Vagina (tissue), 2 donors: Measurements from ENCODE around the gene HOXA9.

Experiments used
- CTCF ChIP-seq, 3 experiments: fragments of 450-650 bp in 2 of 3; fragments of 200-600 bp in 1 of 3; sonication (generic) in 1 of 3; IDR thresholded peaks; one replicate each; pipeline ENCODE4 v1.5.1; 2017 to 2019; ENCODE audit warnings: antibody characterized with exemption in 3 of 3, mild to moderate bottlenecking in 2 of 3, moderate library complexity in 2 of 3
- POLR2A ChIP-seq, 2 donors: fragments of 450-650 bp; IDR thresholded peaks; one replicate each; pipeline ENCODE4 v1.6.1; 2017; ENCODE audit warnings: antibody characterized with exemption in 2 of 2, mild to moderate bottlenecking in 2 of 2, moderate library complexity in 2 of 2
- POLR2AphosphoS5 ChIP-seq, 2 donors: sonication (generic); formaldehyde crosslinking; IDR thresholded peaks; one replicate each; pipeline ENCODE4 v1.9.0; 2017; ENCODE audit warnings: antibody characterized with exemption in 2 of 2, mild to moderate bottlenecking in 2 of 2, low read depth in 1 of 2; ENCODE audit not compliant: insufficient read depth in 1 of 2

- no peak for TF ChIP-seq CTCF (IDR thresholded peaks at IDR 0.05)
- no peak for TF ChIP-seq POLR2AphosphoS5 (IDR thresholded peaks at IDR 0.05; ENCODE audit: insufficient read depth in 1 of 2, low read depth in 1 of 2)
- no peak for TF ChIP-seq POLR2A (IDR thresholded peaks at IDR 0.05)
These were observed 24.8 kb upstream of the HOXA9 start for GRCh38 chr7:27189997-27190748.
